GM12865 (cell line): ENCODE data around the gene RMI2.

Source experiments
- DNase-seq: peaks from one replicate; pipeline ENCODE4 v3.0.0; 2010; ENCODE audit warnings: low read depth
- H3K4me3 ChIP-seq: 2 replicates; pipeline ENCODE4 v1.5.1; 2011; ENCODE audit warnings: mild to moderate bottlenecking, low read depth, low read length, control low read depth
- TF ChIP-seq, protein P1 (sequence below): IDR thresholded peaks from 2 replicates; pipeline ENCODE4 v1.5.1; 2011; ENCODE audit warnings: low read length, control low read depth, low read depth, inconsistent platforms; ENCODE audit not compliant: insufficient read depth; ENCODE audit errors: missing control alignments

Gene RMI2

GRCh38 chr16:11398136-11398535 lies 52.9 kb downstream of the RMI2 start:
- no peak for DNase-seq
- H3K4me3 ChIP-seq: no peak overlapping the region
- TF ChIP-seq, protein P1, sequence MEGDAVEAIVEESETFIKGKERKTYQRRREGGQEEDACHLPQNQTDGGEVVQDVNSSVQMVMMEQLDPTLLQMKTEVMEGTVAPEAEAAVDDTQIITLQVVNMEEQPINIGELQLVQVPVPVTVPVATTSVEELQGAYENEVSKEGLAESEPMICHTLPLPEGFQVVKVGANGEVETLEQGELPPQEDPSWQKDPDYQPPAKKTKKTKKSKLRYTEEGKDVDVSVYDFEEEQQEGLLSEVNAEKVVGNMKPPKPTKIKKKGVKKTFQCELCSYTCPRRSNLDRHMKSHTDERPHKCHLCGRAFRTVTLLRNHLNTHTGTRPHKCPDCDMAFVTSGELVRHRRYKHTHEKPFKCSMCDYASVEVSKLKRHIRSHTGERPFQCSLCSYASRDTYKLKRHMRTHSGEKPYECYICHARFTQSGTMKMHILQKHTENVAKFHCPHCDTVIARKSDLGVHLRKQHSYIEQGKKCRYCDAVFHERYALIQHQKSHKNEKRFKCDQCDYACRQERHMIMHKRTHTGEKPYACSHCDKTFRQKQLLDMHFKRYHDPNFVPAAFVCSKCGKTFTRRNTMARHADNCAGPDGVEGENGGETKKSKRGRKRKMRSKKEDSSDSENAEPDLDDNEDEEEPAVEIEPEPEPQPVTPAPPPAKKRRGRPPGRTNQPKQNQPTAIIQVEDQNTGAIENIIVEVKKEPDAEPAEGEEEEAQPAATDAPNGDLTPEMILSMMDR: no peak

GRCh38 chr16:11398851-11399250 lies 53.6 kb downstream of the RMI2 start:
- TF ChIP-seq, protein P1: no peak
- no peak for DNase-seq
- no peak overlapping the region for H3K4me3 ChIP-seq

DNA sequence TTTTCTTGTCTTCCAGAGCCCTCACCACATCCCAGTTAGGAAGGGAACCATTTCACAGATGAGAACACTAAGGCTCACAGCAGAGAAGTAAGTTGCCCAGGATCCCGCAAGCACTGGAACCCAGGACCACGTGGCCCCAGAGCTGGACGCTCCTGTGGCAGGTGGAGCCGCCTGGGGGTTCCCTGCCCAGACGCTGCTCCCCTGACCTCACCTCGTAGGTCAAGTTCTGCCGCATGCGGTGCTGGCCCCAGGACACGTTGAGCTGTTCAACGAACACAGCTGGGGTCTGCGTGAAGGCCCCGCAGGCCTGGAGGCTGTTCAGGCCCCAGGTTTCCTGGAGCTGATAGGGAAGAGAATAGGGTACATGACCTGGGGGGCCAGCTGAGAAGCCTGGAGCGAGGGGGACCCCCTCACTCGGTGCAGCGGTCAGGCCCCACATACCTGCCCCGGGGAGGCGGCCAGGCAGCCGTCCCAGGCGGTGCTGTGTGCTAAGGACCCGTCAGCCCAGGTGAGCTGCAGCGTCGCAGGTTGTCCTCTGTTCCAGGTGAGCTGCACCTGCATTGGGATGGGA lies 54.1 kb downstream of the RMI2 start:
- TF ChIP-seq, protein P1: no peak
- DNase-seq: no peak
- no peak overlapping the region for H3K4me3 ChIP-seq

DNA sequence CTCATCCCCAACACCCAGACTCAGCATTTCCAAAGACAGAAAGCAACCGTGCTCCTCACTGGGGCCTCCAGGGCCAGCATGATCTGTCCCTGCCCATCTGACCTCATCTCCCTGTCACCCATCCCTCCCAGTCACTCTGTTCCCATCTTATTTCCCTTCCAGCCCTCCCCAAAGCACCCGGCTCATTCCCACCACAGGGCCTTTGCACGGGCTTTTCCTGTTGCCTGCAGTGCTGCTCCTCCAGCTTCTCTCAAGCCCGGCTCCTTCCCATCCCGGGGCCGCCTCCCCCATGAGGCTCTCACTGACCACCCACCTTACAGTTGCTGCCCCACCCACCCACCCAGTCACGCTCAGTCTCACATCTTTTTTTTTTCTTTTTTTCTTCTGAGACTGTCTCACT lies 54.8 kb downstream of the RMI2 start:
- no peak overlapping the region for H3K4me3 ChIP-seq
- no peak for DNase-seq
- TF ChIP-seq, protein P1: no peak
